ENCODE results near the gene XCL1. TPM values are rescaled to one million over a fixed set of nuclear protein-coding genes. Genes with fewer than 3 reads are reported as not detected.

XCL1 gene
- total RNA-seq, 4 donors from 2014 or later: 0.55 to 0.58 TPM; not detected in 2

DNA sequence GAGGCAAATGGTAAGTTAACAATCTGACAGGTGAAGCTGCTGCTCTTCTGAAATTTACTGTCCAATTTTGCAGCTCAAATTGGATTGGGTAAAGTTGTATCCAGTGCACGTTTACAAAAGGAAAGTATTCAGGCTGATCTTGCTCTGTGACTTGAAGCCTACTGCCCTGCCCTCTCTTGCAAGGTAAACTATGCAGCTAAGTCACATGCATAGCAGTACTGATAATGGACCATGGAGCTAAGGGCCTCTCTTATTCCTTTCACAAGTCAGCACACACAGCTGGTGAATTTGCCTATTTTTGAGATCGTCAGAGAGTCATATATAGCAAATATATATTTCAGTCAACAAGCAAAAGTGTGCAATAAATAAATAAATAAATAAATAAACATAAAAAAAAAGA is 23.2 kb downstream of the XCL1 start:
- no peaks in the 10 kb centered on the region for H3K9me3 ChIP-seq
- H3K36me3 ChIP-seq: no peaks in the 10 kb centered on the region
- H3K27ac ChIP-seq: no peak overlapping the region
- no peak for DNase-seq
- no peaks in the 10 kb centered on the region for H3K4me1 ChIP-seq
- TF ChIP-seq CTCF (IDR thresholded peaks at IDR 0.05) (no peak), POLR2A (IDR thresholded peaks at IDR 0.05) (no peak)
- intact Hi-C loops (cut with DNase I; ENCODE audit: low total_unique reads): loop anchor here (10.0 kb wide), 1 partner anchor 745 kb away; no protein-coding TSS in a partner anchor
- H3K27me3 ChIP-seq: no peaks in the 10 kb centered on the region
- no peak overlapping the region for H3K4me3 ChIP-seq

GRCh38 chr1:168601051-168601450 is 24.6 kb downstream of the XCL1 start:
- intact Hi-C loops (cut with DNase I; ENCODE audit: low total_unique reads): loop anchor here (10.0 kb wide), 1 partner anchor 744 kb away; no protein-coding TSS in a partner anchor
- no peak for TF ChIP-seq POLR2A (IDR thresholded peaks at IDR 0.05)
- no peak for TF ChIP-seq CTCF (IDR thresholded peaks at IDR 0.05)
- Histone ChIP-seq H3K27me3 (no peaks in the 10 kb centered on the region), H3K27ac (no peak overlapping the region), H3K4me1 (no peaks in the 10 kb centered on the region), H3K4me3 (no peak overlapping the region), H3K36me3 (no peaks in the 10 kb centered on the region), H3K9me3 (no peaks in the 10 kb centered on the region)
- DNase-seq: no peak

DNA sequence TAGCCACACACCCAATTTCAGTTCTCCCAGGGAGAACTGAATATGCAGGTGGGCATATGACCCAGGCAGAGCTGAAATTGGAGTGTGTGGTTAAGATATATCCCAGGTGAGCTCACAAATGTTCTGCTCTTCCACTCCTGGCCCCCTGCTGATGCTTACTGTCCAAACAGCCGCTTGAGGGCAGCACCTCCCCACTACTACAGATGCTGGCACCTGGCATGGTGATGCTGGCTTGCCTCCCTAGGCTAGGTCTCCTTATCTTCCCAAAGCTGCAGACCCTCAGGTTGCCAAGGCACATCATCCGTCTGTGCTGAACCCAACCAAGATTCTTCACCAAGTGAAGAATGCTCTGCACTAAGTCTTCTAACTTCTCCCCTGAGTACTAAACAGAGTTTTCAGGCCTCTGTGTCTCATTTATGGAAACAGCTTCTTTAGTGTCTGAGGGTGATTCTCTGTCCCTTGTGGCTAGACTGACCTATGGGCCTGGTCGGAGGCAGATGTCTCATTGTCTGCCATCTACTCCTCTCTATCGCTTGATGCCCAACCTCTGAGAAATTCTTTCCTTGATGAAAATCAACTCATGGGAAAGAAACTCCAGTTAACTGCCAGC is 27.2 kb downstream of the XCL1 start:
- intact Hi-C loops (cut with DNase I; ENCODE audit: low total_unique reads): loop anchor here (10.0 kb wide), 1 partner anchor 741 kb away; no protein-coding TSS in a partner anchor
- H3K27me3 ChIP-seq: no peaks in the 10 kb centered on the region
- H3K27ac ChIP-seq: no peak overlapping the region
- H3K9me3 ChIP-seq: no peaks in the 10 kb centered on the region
- no peaks in the 10 kb centered on the region for H3K4me1 ChIP-seq
- no peak overlapping the region for H3K4me3 ChIP-seq
- DNase-seq: peak; percentile 78 to 83
- no peak for TF ChIP-seq POLR2A (IDR thresholded peaks at IDR 0.05)
- TF ChIP-seq CTCF (IDR thresholded peaks at IDR 0.05): peak; percentile 69 to 86 (median 80)
- H3K36me3 ChIP-seq: no peaks in the 10 kb centered on the region

DNA sequence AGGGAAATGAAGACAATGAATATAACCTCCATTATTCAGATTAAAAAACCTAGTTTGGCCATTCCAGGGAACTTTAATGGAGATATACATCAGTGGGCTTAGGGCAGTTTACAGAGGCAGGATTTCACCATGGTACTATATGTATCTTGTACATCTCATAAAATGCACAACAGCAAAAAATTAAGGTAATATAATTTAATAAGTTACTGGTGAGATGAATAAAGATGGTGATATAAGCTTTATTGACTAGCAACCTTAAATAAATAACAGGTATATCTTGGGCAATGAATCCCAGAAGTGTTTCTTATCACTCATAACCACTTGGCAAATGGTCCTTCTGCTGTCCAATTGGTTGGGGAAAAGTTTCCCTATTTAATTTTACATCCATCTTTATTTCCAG is 29.0 kb downstream of the XCL1 start:
- peak overlapping the region; percentile 6 to 20 for H3K27ac ChIP-seq
- no peak overlapping the region for H3K4me3 ChIP-seq
- H3K36me3 ChIP-seq: no peaks in the 10 kb centered on the region
- TF ChIP-seq POLR2A (IDR thresholded peaks at IDR 0.05) (no peak), CTCF (IDR thresholded peaks at IDR 0.05) (no peak)
- no peaks in the 10 kb centered on the region for H3K27me3 ChIP-seq
- H3K4me1 ChIP-seq: peaks cover 5 to 11% of the 10 kb centered on the region in 2 donors
- intact Hi-C loops (cut with DNase I; ENCODE audit: low total_unique reads): loop anchor here (10.0 kb wide), 1 partner anchor 739 kb away; no protein-coding TSS in a partner anchor
- H3K9me3 ChIP-seq: no peaks in the 10 kb centered on the region
- DNase-seq: no peak

GRCh38 chr1:168606096-168606495 is 29.7 kb downstream of the XCL1 start:
- H3K27me3 ChIP-seq: no peaks in the 10 kb centered on the region
- H3K4me3 ChIP-seq: no peak overlapping the region
- H3K4me1 ChIP-seq: peaks cover 5 to 12% of the 10 kb centered on the region in 2 donors
- no peaks in the 10 kb centered on the region for H3K9me3 ChIP-seq
- TF ChIP-seq POLR2A (IDR thresholded peaks at IDR 0.05) (no peak), CTCF (IDR thresholded peaks at IDR 0.05) (no peak)
- no peak for DNase-seq
- no peak overlapping the region for H3K27ac ChIP-seq
- H3K36me3 ChIP-seq: no peaks in the 10 kb centered on the region
- intact Hi-C loops (cut with DNase I; ENCODE audit: low total_unique reads): loop anchor here (10.0 kb wide), 1 partner anchor 739 kb away; no protein-coding TSS in a partner anchor
